Measurements from ENCODE around the gene MEGF9.

GRCh38 chr9:120677965-120678364 is 36.3 kb downstream of the MEGF9 start:
- TF ChIP-seq ZNF224 (CRISPR knock-in tag; IDR thresholded peaks at IDR 0.05) (no peak), SETDB1 (CRISPR knock-in tag; IDR thresholded peaks at IDR 0.05; ENCODE audit: borderline replicate concordance) (no peak), CTCF (CRISPR knock-in tag; IDR thresholded peaks at IDR 0.05) (no peak), NPAS2 (CRISPR knock-in tag; IDR thresholded peaks at IDR 0.05; ENCODE audit: borderline replicate concordance) (no peak), CBFB (CRISPR knock-in tag; IDR thresholded peaks at IDR 0.05) (no peak), GATAD2A (CRISPR knock-in tag; IDR thresholded peaks at IDR 0.05) (no peak), ZNF280D (CRISPR knock-in tag; IDR thresholded peaks at IDR 0.05) (no peak), SIN3A (IDR thresholded peaks at IDR 0.05; ENCODE audit: borderline replicate concordance, low read depth, low read length) (no peak), ZNF766 (CRISPR knock-in tag; IDR thresholded peaks at IDR 0.05; ENCODE audit: borderline replicate concordance) (no peak), SMC3 (IDR thresholded peaks at IDR 0.05; ENCODE audit: low read length) (no peak)
